Retina (tissue), 1 donor: ENCODE results near the gene ANKRD39.
"Not testable (repeated sequence)": the region's sequence is repeated elsewhere in the genome, so short reads cannot be mapped to it uniquely, and the experiment has no call there.

Source experiments
- DNase-seq: peaks from one replicate; pipeline ENCODE4 v3.0.0-alpha.2; 2016

The ANKRD39 gene

GRCh38 chr2:96857667-96858372 lies at the start of gene ANKRD39:
ANKRD39 (minus strand) TSS chr2:96858016; CDS start chr2:96857987, 29 bp downstream.
- DNase-seq, result peak; percentile 99

DNA sequence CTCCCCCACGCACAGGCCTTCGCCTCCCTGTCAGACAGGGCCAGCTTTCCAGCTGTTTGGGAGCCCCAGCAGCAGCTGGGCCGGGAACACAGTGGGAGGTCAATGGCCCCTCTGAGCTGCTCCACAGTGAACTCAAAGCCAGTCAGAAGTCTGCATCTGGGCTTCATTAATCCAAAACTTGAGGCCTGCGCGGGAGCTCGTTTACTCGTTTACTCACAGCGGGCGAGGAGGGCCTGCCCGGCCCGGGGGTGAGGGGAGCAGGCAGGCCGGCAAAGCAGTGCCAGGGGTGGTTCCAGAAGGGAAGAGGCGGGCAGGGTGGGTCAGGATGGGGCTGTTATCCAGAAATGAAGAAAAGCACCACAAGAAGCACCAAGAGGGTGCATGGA lies 48.9 kb upstream of the ANKRD39 start:
- peak; percentile 62 for DNase-seq

DNA sequence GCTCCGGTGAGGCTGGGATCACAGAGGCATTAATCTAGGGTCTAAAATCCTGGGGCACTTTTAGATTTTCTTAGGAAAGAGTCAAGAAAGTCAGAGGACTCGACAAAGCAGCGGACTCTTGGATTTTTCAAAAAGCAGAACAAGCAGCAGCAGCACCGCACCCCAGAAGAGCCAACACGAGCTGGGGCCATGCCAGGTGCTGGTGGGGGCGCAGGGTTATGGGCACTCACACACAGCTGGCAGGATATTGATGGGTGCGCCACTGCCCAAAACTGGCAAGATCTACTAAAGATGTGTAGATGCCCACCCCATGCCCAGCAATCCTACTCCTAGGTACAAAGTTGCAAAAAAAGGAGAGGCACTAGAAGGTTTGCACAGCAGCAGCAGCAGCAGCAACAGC lies 46.0 kb upstream of the ANKRD39 start:
- DNase-seq, result no peak

GRCh38 chr2:96903318-96903717 lies 45.5 kb upstream of the ANKRD39 start:
- DNase-seq, result no peak

GRCh38 chr2:96900237-96900636 lies 42.4 kb upstream of the ANKRD39 start:
- no peak for DNase-seq

- no peak for DNase-seq
Measured at GRCh38 chr2:96899413-96899741, 41.6 kb upstream of the ANKRD39 start.

GRCh38 chr2:96898641-96899412 lies 41.0 kb upstream of the ANKRD39 start:
- no peak for DNase-seq

DNA sequence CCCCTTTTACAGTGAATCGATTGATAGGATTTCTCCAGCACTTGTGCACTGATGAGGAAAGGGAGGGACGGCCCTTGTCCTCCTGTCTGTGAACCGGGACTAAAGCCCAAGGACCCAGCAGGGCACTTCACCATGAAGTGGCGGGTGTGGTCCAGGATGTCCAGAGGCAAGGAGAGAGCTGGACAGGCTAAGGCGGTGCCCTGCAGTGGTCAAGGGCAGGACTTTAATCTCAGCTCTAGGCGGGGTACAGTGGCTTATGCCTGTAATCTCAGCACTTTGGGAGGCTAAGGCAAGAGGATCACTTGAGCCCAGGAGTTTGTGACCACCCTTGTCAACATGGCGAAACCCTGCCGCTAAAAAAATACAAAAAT lies 40.3 kb upstream of the ANKRD39 start:
- no peak for DNase-seq

DNA sequence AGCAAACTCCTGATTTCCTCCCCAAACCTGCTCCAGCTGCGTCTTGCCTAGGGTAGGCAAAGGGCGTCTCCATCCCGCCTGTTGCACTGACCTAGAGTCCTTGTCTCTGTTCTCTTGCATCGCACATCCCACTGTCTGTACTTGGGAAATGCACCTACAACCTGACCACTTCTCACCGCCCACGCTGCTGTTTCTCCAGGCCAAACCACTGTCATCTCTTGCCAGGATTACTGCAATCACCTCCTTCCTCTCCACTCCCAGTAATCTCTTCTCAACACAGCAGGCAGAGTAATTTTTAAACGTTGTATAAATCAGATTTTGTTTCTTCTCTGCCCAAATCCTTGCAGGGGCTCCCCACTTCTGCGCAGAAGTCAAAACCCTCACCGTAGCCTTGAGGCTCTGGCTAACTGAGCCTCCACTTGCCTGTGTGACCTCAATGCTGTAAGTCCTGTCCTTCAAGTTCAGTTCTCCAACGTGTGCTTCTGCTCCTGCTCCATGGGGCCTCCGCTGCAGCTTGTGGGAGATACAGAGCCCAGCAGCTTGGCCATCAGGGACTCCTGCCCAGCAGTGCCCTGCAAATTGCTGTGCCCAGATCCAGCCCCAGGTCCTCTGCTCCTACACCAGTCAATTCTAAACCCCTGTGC lies 39.8 kb upstream of the ANKRD39 start:
- DNase-seq, result no peak

DNA sequence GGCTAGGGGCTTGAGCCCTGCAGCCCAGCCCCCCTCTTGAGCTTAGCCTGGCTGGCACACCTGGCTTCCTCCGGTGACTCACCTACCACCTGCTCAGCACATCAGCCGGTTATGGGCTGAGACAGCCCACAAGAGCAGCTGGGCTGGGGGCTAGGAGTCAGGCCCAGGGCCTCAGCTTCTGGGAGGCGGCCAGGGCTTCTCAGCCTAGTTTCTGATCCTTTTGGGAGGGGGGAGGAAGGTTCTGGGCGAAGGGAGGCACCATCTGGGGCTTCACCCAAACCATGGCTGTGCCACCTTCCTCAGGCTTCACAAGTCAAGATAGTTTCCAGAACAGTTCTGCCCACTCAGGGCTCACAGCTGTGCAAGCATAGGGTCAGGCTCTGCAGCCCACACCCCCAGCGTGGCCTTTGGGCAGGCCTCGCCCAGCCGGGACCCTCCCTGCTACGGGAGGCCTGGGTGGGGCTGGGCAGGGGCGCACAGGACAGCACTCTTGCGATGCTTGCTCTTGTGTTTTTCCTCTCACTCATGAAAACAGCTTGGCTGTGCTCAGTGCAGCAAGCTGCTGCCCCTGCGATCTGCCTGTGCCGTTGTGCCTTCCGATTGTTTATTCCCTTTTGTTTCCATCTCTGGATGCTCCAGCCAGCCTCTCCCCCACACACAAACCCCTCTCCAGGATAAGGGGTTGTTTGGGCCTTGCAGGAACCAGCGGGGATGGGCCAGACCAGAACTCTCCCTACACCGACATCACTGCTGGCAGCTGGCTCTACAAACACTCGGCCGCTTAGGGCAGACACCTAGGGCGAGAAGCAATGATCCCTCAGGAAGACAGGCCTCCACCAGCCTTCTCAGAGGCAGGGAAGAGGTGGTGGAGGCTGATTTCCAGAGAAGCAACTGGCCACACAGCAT lies 38.2 kb upstream of the ANKRD39 start:
- DNase-seq, result no peak

DNA sequence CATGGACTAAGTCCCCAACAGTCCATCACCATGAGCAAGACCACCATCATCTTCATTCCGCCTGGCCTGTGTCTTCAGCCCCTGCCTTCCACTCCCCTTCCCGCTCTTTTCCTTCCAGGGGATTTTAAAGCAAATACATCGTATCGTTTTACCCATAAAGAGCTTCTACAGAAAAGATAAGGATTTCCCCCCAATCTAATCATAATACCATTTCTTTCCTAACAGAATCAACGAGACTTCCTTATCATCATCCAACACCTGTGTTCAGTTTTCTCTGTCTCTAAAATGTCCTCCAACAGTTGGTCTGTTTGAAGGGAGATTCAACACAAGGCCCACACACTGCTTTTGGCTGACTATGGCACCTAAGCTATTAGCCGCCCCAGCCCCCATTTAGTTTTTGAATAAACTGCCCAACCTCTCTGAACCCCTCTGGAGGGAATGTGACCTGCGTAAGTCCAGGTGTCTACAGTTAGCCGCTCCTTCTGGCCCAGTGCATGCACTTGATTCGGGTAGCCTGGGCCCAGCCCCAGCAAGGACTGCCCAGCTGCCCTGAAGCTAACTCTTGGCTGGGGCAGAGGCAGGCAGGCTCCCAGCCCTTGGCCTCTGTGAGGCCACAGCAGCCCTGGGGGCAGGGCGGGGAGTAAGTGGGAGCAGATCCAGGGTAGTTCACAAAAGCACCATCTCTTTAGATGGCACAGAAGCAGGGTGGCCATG lies 37.4 kb upstream of the ANKRD39 start:
- no peak for DNase-seq

GRCh38 chr2:96894151-96894531 lies 36.3 kb upstream of the ANKRD39 start:
- no peak for DNase-seq

GRCh38 chr2:96893289-96894150 lies 35.7 kb upstream of the ANKRD39 start:
- DNase-seq, result no peak

DNA sequence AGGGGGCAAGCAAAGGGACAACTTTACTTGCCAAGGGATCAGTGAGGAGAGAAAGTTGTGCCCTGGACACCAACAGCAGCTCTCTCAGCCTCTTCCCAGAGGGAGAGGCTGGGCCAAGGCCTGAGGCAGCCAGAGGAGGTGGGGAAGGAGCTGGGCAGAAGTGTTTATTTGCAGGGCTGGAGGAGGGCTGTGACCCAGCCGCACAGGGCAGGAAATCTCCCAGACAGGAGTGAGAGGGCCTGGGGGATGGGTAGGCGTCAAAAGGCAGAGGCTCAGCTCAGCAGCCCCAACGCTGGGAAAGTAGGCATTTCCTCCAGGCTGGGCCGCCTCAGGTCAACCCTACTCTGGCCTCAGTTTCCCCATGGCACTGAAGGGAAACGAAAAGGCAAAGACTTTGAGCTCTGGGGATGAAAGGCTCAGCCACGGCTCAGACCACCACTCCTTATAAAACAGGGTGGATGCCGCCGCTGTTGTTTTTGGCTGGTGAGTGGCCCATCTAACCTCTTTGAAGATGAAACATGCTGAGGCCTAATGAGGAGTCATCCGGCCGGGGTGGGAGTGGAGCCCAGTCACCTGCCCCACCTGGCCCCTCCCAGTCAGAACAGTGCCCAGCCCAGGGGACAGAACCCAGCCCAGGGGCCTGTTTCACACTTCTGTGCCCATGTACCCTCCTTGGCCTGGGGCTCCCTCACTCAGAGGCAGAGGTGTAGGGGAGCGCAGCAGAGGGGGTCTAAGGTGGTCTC lies 33.9 kb upstream of the ANKRD39 start:
- DNase-seq, result no peak

GRCh38 chr2:96890726-96891385 lies 33.0 kb upstream of the ANKRD39 start:
- DNase-seq, result no peak

DNA sequence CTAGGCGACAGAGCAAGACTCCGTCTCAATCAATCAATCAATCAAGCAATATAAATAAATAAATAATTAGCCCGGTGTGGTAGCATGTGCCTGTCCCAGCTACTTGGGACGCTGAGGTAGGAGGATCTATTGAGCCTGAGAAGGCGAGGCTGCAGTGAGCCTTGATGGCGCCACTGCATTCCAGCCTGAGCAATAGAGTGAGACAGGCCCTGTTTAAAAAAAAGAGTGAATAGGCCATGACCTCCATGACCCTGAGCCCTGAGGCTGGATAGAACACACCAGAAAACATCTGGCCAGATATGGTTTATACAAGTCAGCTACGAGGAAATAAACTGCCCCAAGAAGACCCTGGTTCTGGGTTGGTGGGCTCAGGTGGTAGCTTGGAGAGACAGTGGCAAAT lies 32.4 kb upstream of the ANKRD39 start:
- no peak for DNase-seq

DNA sequence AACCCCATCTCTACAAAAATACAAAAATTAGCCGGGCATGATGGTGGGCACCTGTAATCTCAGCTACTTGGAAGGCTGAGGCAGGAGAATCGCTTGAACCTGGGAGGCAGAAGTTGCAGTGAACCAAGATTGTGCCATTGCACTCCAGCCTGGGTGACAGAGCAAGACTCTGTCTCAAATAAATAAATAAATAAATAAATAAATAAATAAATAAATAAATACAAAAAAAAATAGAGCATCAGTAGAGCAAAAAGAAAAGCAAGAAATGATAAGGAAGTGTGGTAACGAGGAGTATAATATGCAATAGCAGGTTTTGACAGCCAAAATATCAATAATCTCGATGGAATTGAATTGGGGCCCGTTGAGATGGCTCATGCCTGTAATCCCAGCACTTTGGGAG lies 31.7 kb upstream of the ANKRD39 start:
- DNase-seq, result not testable (repeated sequence)

DNA sequence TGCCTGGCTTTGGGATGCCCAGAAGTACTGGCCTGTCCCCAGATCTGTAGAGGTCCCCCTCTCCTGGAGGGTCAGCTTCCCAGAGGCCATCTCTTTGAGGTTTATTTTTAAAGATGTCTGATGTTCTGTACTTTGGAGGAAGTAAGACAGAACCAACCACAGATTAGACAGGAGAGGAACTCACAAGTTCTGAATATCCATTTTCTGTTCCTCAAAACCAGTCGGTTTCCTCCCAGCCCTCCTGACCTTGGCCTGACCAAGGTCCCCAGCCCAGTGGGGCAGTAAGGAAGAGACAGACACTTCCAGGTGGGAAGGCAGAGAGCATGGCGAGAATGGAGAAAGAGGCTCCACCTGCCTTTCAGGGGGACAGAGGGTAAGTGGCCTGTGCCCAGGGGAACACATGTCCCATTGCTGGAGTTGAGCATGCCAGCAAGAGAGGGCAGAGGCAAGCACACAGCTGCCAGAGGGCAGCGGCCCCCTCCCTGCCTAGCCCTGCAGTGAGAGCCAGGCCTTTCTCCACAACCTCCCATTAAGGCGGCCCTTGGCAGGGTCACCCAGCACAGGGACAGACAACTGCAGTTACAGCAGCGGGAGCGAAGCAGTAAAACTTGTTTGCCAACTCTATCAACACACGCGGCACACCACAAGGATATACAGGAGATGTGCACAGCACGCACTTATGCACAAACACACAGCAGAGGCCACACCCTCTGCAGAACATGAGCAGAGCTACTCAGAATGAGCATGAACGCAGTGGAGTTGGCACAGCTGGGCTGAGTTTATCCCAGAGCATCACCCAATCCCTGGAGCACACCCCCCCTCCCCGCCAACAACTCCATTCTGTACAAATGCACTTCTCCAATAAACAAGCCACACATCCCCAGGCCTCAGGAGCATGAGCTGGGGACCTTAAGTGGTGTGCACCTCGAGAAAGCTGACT lies 30.5 kb upstream of the ANKRD39 start:
- DNase-seq, result no peak

- no peak for DNase-seq
Measured at GRCh38 chr2:96887493-96888012, 29.7 kb upstream of the ANKRD39 start.
